Neuron (in vitro differentiated cells): Measurements from ENCODE around the gene TCF12.

Source experiments
- H2AFZ ChIP-seq: one replicate; pipeline ENCODE4 v1.6.1; 2013; ENCODE audit warnings: low read depth, mild to moderate bottlenecking, inconsistent platforms, low read length, moderate library complexity
- H3K27me3 ChIP-seq: one replicate; pipeline ENCODE4 v1.6.1; 2013; ENCODE audit warnings: low read length; ENCODE audit not compliant: insufficient read depth
- H3K36me3 ChIP-seq: one replicate; pipeline ENCODE4 v1.6.1; 2013; ENCODE audit warnings: low read length; ENCODE audit not compliant: insufficient read depth
- H3K4me1 ChIP-seq: one replicate; pipeline ENCODE4 v1.6.1; 2013; ENCODE audit warnings: low read length; ENCODE audit not compliant: insufficient read depth
- H3K4me3 ChIP-seq: 2 replicates; pipeline ENCODE4 v1.5.1; 2013; ENCODE audit warnings: mild to moderate bottlenecking, low read length, moderate library complexity
- H3K9me3 ChIP-seq: one replicate; pipeline ENCODE4 v1.6.1; 2013; ENCODE audit warnings: low read length

TCF12 gene

DNA sequence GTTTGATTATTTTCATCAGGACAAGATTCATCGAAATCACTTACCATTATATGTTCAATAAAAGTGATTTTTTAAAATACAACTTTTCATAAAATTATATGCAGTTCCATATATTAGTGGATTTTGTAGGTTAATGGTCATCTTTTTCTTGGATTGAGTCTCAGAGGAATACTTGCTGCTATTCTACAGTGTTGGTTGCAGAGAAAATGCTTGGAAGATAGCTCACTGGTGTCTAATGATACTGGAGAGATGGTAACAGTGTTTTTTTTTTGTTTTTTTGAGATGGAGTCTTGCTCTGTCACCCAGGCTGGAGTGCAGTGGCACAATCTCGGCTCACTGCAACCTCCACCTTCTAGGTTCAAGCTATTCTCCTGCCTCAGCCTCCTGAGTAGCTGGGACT, 143.3 kb downstream of the TCF12 start:
- Histone ChIP-seq H3K36me3 (peaks cover 6% of the 10 kb centered on the region), H3K4me3 (no peak overlapping the region), H3K4me1 (peaks cover 24% of the 10 kb centered on the region), H2AFZ (no peak overlapping the region), H3K9me3 (no peaks in the 10 kb centered on the region), H3K27me3 (no peaks in the 10 kb centered on the region)

DNA sequence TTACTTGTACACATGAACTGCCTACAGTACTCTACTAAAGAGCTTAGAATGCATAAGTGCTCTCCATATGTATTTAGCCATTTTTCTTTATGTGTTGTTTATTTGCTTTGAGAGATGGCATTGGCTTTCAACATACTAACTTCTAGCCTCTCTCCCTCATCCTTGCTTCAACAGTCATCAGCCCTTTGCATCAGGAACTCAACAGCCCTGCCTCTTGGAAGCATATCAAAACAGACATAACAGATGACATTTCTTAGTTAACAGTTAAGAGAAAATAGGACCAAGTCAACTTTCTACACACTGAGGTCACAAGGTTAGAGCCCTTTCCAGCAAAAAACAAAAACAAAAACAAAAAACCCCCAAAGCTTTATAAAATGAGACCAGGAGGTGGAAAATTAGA, 145.6 kb downstream of the TCF12 start:
- no peak overlapping the region for H3K4me3 ChIP-seq
- no peaks in the 10 kb centered on the region for H3K9me3 ChIP-seq
- H2AFZ ChIP-seq: no peak overlapping the region
- peaks cover 10% of the 10 kb centered on the region for H3K36me3 ChIP-seq
- peaks cover 22% of the 10 kb centered on the region for H3K4me1 ChIP-seq
- no peaks in the 10 kb centered on the region for H3K27me3 ChIP-seq

DNA sequence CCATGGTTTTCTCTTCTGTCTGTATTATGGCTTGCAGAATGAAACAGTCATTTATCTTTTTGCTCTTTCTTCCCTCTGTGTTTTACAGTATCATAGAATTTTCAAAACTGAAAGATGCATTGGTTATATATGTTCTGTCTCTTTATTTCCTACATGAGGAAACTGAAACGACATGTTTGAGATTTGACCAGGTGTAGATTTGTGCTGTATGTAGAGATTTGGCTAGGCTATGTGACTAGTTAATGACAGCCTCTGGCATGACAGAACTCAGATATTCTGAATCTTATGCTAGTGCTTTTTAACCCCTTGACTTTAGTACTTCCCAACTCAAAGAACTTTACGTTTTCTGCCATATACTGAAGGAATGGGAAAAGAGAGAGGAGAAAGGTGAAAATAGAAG, 151.0 kb downstream of the TCF12 start:
- no peak overlapping the region for H3K4me3 ChIP-seq
- H3K27me3 ChIP-seq: no peaks in the 10 kb centered on the region
- H3K36me3 ChIP-seq: peaks cover 7% of the 10 kb centered on the region
- no peak overlapping the region for H2AFZ ChIP-seq
- no peaks in the 10 kb centered on the region for H3K4me1 ChIP-seq
- no peaks in the 10 kb centered on the region for H3K9me3 ChIP-seq

DNA sequence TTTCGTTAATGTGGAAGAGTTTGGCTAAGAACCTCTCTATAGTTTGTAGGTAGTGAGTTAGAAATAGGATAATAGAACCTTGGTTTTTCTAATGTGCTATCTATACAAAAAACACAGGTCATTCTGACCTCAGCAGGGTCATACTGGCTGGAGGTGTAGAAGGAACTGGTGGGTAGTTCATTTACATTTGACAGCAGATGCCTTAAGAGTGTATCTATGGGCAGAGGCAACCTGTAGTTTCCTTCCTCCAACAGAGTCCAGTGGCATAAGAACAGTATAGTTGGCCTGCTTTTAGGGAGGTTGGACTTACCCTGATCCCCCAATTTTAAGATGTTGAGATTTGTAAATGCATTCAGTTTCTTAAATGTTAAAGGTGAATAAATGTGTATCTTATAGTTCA, 152.2 kb downstream of the TCF12 start:
- H3K4me3 ChIP-seq: no peak overlapping the region

DNA sequence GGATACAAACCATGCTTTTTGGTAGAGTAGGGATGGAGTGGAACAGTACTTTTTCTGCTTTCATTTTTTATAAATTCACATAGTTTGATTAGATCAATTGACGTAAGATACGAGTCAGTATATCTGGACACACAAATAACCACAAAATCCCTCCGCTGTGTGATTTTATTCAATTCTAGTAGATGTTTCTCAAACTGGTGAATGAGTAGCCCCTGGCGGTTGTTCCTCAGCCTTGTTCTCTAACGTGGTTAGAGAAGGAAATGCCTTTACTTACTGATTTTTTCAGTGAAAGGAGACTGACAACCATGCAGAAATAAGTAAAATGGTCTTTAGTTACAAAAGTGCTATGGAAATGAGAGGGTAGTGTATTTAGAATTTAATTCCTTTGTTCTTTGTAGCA, 161.0 kb downstream of the TCF12 start:
- H2AFZ ChIP-seq: no peak overlapping the region
- no peaks in the 10 kb centered on the region for H3K36me3 ChIP-seq
- H3K4me3 ChIP-seq: no peak overlapping the region

More for the DNA sequence above, 152.2 kb downstream of the TCF12 start:
- no peaks in the 10 kb centered on the region for H3K9me3 ChIP-seq
- H2AFZ ChIP-seq: no peak overlapping the region
- peaks cover 4% of the 10 kb centered on the region for H3K36me3 ChIP-seq
- H3K4me1 ChIP-seq: no peaks in the 10 kb centered on the region
- no peaks in the 10 kb centered on the region for H3K27me3 ChIP-seq

DNA sequence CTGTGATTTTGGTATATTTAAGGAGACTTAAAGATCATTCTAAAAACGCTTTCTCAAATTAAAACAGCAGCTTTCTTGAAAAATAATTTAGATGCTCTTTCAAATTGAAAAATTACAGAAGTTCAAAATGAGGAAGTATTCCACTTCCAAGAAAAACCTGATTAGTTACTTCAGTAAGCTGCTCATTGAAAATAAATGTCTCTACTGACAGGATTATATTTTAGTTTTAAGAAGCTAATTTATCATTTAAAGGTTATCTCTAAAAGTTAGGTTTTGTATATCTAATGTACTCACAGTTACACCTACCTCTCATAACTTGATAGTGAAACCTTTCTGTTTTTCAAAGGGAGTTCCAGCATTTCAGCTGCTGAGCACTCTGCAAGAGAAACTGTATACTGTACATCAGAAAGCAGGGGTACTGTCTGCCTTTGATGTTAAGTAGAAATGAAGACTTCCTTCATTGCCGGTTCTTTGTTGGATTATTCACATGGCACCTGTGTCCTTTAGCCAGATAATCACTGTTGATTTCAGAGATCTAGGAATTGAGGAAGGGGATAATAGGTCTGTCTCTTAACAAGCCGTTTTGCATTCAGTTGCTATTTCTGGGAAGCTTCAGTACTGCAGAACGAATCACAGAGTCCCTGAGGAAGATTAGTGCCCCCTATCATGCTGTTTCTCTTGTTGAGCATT, 161.6 kb downstream of the TCF12 start:
- peaks cover 14% of the 10 kb centered on the region for H3K4me1 ChIP-seq
- no peak overlapping the region for H3K4me3 ChIP-seq
- no peaks in the 10 kb centered on the region for H3K27me3 ChIP-seq
- H3K36me3 ChIP-seq: no peaks in the 10 kb centered on the region
- no peak overlapping the region for H2AFZ ChIP-seq
- no peaks in the 10 kb centered on the region for H3K9me3 ChIP-seq

More for the DNA sequence above, 161.0 kb downstream of the TCF12 start:
- Histone ChIP-seq H3K27me3 (no peaks in the 10 kb centered on the region), H3K9me3 (no peaks in the 10 kb centered on the region), H3K4me1 (peaks cover 14% of the 10 kb centered on the region)

DNA sequence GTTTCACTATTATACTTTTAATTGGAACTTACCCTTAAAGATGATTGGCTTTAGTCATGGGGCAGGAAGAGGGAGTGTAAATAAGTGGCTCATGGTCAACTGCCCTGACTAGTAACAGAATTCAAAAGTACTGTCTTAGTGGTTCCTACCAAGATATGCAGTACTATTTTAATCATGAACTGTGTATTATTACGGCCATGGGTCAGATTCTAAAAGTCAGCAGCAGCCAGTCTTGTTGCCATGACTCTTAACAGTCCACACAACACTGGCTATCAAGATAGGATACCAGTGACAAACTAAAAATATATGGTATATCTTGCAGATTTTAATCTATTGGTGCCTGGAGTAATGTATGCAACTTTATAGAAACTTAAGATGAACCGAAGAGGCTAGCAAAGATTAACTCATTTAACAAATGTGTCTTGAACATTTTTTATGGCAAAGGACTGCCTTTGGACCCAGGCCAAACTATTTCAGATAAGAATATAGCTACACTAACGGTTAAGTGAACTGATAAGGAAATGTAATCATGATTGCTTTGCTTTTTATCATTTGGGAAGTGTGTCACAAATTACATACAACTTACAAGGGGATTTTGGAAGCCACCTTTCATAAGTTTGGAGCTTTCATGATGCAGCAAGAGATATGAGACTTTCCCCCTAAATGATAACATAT, 163.7 kb downstream of the TCF12 start:
- Histone ChIP-seq H3K4me3 (no peak overlapping the region), H3K9me3 (no peaks in the 10 kb centered on the region), H2AFZ (no peak overlapping the region), H3K36me3 (no peaks in the 10 kb centered on the region), H3K27me3 (no peaks in the 10 kb centered on the region), H3K4me1 (peaks cover 14% of the 10 kb centered on the region)

DNA sequence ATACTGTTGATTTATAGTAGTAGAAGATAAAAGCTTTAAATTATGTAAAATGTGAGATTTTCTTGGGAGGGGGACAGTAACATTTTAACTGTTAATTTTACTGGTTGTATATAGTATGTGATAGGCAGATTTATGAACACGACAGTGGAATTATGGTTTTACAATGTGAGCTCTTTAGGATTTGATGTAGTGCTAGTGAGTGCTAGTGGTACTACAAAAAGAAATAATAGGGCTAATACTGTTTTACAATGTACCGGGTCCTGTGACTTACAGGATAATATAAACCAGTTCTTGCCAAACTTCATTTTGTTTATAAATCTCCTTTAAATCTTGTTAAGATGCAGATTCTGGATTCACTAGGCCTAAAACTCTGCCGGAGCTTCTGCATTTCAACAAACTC, 165.7 kb downstream of the TCF12 start:
- peaks cover 13% of the 10 kb centered on the region for H3K4me1 ChIP-seq
- no peak overlapping the region for H3K4me3 ChIP-seq
- H3K36me3 ChIP-seq: no peaks in the 10 kb centered on the region
- H3K27me3 ChIP-seq: no peaks in the 10 kb centered on the region
- H3K9me3 ChIP-seq: no peaks in the 10 kb centered on the region
- no peak overlapping the region for H2AFZ ChIP-seq

DNA sequence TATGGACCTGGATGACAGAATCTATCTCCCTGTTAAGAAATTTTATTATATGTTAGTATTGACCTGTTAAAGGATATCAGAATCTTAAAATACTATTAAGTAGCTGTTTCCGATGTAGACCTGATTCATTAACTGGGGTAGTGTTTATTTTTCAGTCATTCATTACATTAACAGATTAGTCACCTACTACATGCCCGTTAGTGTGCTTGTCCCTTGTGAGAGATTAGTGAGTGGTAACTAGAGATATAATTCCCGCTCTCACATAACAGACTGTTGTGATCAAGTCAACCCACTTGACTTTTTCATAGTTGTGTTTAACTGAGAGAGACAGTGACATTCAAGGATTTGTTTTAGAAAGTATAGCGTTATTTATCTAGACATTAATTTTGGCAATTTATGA, 166.8 kb downstream of the TCF12 start:
- Histone ChIP-seq H3K9me3 (no peaks in the 10 kb centered on the region), H3K4me3 (no peak overlapping the region), H2AFZ (no peak overlapping the region), H3K27me3 (no peaks in the 10 kb centered on the region), H3K4me1 (peaks cover 3% of the 10 kb centered on the region), H3K36me3 (no peaks in the 10 kb centered on the region)

DNA sequence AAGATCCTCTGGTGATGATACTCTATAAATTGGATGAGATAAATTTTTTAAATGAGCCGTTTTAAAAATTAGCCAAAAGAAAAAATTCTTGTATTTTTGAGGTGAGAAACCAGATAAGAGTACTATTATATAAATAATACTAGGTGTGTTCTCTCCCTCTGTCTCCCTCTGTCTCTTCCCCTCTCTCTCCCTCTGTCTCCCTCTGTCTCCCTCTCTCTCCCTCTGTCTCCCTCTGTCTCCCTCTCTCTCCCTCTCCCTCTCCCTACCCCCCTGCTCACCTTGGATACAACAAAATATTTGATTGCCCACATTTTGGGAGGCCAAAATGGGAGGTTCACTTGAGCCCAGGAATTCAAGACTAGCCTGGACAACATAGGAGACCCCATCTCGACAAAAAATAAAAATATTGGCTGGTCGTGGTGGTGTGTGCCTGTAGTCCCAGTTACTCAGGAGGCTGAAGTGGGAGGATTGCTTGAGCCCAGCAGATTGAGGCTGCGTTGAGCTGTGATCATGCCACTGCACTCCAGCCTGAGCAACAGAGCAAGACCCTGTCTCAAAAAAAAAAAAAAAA, 168.5 kb downstream of the TCF12 start:
- Histone ChIP-seq H3K9me3 (no peaks in the 10 kb centered on the region), H3K4me1 (no peaks in the 10 kb centered on the region), H3K4me3 (no peak overlapping the region), H3K27me3 (no peaks in the 10 kb centered on the region), H2AFZ (no peak overlapping the region), H3K36me3 (peaks cover 5% of the 10 kb centered on the region)

DNA sequence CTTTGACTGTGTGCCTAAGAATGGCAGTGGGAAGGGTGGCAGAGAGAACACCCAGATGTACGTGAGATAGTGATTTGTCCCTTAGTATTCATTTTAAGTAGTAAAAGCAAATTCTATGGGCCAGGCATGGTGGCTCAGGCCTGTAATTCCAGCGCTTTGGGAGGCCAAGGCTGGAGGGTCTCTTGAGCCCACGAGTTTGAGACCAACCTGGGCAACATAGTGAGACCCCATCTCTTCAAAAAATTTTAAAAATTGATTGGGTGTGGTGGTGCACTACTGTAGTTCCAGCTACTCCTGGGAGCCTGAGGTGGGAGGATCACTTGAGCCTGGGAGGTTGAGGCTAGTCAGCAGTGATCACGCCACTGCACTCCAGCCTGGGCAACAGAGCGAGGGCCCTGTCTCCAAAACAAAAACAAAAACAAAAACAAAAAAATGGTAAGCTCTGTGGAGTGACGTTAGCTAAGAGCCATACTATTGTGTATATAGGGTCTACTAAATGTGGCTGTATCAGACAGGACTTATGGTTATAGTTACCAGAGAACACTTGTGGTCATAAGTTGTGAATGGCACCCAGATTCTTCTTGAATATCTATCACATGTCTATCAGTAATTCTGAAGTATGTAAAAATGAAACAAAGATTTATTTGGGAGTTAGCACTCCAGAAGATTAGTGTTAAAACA, 171.5 kb downstream of the TCF12 start:
- Histone ChIP-seq H3K27me3 (no peaks in the 10 kb centered on the region), H3K9me3 (no peaks in the 10 kb centered on the region), H3K4me1 (no peaks in the 10 kb centered on the region), H3K36me3 (peaks cover 21% of the 10 kb centered on the region), H3K4me3 (no peak overlapping the region), H2AFZ (no peak overlapping the region)

DNA sequence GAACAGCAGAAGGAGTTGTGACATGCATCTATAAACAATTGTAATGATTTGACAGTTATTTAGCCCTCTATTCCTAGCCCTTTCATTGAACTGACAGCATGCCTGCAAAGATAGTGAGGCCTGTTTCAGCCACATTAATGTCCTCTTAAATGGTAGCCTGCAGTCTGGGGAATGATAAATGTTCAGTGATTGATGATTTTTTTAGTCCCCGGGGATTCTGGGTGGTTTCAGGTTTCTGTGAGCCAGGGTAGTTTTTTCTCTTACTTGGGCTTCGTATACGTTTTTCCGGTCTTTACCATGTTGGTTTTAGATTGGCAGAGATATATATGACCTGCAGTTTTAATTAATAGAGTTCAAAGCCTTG, 172.0 kb downstream of the TCF12 start:
- no peak overlapping the region for H2AFZ ChIP-seq
- H3K36me3 ChIP-seq: peaks cover 23% of the 10 kb centered on the region
- no peaks in the 10 kb centered on the region for H3K27me3 ChIP-seq
- H3K4me1 ChIP-seq: no peaks in the 10 kb centered on the region
- H3K9me3 ChIP-seq: no peaks in the 10 kb centered on the region
- H3K4me3 ChIP-seq: no peak overlapping the region

DNA sequence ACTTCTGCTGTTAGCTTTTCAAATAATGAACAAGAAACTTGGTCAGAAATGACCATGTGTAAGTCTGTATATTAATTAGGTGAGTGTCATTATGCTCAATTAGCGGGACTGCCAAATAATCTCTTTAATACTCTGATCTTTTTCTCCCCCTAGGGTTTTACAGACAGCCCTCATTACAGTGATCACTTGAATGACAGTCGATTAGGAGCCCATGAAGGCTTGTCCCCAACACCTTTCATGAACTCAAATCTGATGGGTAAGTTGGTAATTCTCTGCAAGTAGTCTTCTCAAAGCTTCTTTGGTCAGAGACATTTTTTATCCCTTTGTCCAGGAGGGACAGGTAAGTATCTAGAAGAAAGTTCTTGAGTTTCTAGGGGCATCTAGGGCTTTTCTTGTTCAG, 173.2 kb downstream of the TCF12 start:
- peaks cover 23% of the 10 kb centered on the region for H3K36me3 ChIP-seq

More for the DNA sequence above, 173.2 kb downstream of the TCF12 start:
- Histone ChIP-seq H2AFZ (no peak overlapping the region), H3K27me3 (no peaks in the 10 kb centered on the region), H3K4me1 (no peaks in the 10 kb centered on the region), H3K9me3 (no peaks in the 10 kb centered on the region), H3K4me3 (no peak overlapping the region)
